OCI-LY1 (cell line): Measurements from ENCODE around the gene FAM13A.
"Not testable (repeated sequence)": the region's sequence is repeated elsewhere in the genome, so short reads cannot be mapped to it uniquely, and the experiment has no call there.

Experiments
- H2AFZ ChIP-seq: fragments of 200-600 bp; sonication (generic), shearing (Covaris generic); 2 replicates; pipeline ENCODE4 v1.6.0; 2014; ENCODE audit warnings: antibody characterized with exemption, mild to moderate bottlenecking, low read length
- H3F3A ChIP-seq: fragments of 200-600 bp; sonication (generic), shearing (Covaris generic); 2 replicates; pipeline ENCODE4 v1.6.0; 2014; ENCODE audit warnings: mild to moderate bottlenecking, antibody characterized with exemption, low read length, moderate library complexity; ENCODE audit not compliant: insufficient read depth
- H3K27ac ChIP-seq: fragments of 200-600 bp; sonication (generic); 2 replicates; pipeline ENCODE4 v1.5.1; 2014; ENCODE audit warnings: low read length, mixed run types, mild to moderate bottlenecking, low read depth; ENCODE audit not compliant: poor library complexity, severe bottlenecking
- H3K27me3 ChIP-seq: fragments of 200-600 bp; sonication (generic); 2 replicates; pipeline ENCODE4 v1.6.0; 2014; ENCODE audit warnings: antibody characterized with exemption, mild to moderate bottlenecking, low read length, moderate library complexity; ENCODE audit not compliant: insufficient read depth
- H3K36me3 ChIP-seq: fragments of 200-600 bp; sonication (generic); 2 replicates; pipeline ENCODE4 v1.6.1; 2014; ENCODE audit warnings: mild to moderate bottlenecking, antibody characterized with exemption, low read length, moderate library complexity, mixed read lengths; ENCODE audit not compliant: insufficient read depth
- H3K4me1 ChIP-seq: fragments of 200-600 bp; sonication (generic); 2 replicates; pipeline ENCODE4 v1.5.1; 2014; ENCODE audit warnings: mild to moderate bottlenecking, low read length, moderate library complexity; ENCODE audit not compliant: insufficient read depth, severe bottlenecking
- H3K4me2 ChIP-seq: fragments of 200-600 bp; sonication (generic), shearing (Covaris generic); 2 replicates; pipeline ENCODE4 v1.6.1; 2014; ENCODE audit warnings: low read length
- H3K4me3 ChIP-seq: fragments of 200-600 bp; sonication (generic); 2 replicates; pipeline ENCODE4 v1.5.1; 2014; ENCODE audit warnings: low read length, low read depth, mild to moderate bottlenecking, mixed read lengths; ENCODE audit not compliant: poor library complexity, severe bottlenecking
- H3K79me2 ChIP-seq: fragments of 200-600 bp; shearing (Covaris generic); 2 replicates; pipeline ENCODE4 v1.6.1; 2016; ENCODE audit warnings: mixed run types, low read length, mixed read lengths; ENCODE audit not compliant: insufficient read depth
- H3K9ac ChIP-seq: fragments of 200-600 bp; sonication (generic), shearing (Covaris generic); 2 replicates; pipeline ENCODE4 v1.6.1; 2014; ENCODE audit warnings: mild to moderate bottlenecking, low read length, mixed read lengths
- H3K9me2 ChIP-seq: fragments of 200-600 bp; sonication (generic), shearing (Covaris generic); 2 replicates; pipeline ENCODE4 v1.6.1; 2014; ENCODE audit warnings: low read depth, mild to moderate bottlenecking, low read length, mixed read lengths
- H3K9me3 ChIP-seq: fragments of 200-600 bp; shearing (Covaris generic); 2 replicates; pipeline ENCODE4 v1.6.1; 2014; ENCODE audit warnings: low read length, mixed read lengths
- H4K20me1 ChIP-seq: fragments of 200-600 bp; sonication (generic), shearing (Covaris generic); 2 replicates; pipeline ENCODE4 v1.6.0; 2016; ENCODE audit warnings: mild to moderate bottlenecking, low read length; ENCODE audit not compliant: insufficient read depth
- EZH2 ChIP-seq: fragments of 200-600 bp; sonication (generic), shearing (Covaris generic); IDR thresholded peaks from 2 replicates; pipeline ENCODE4 v1.8.0; 2017; ENCODE audit warnings: borderline replicate concordance, mixed run types, mild to moderate bottlenecking, antibody characterized with exemption, low read length, moderate library complexity, mixed read lengths
- TF ChIP-seq, protein P1 (sequence below): fragments of 200-600 bp; sonication (generic), shearing (Covaris generic); IDR thresholded peaks from 2 replicates; pipeline ENCODE4 v1.5.1; 2017; ENCODE audit warnings: mild to moderate bottlenecking, antibody characterized with exemption, low read length, moderate library complexity, mixed read lengths

Gene FAM13A

DNA sequence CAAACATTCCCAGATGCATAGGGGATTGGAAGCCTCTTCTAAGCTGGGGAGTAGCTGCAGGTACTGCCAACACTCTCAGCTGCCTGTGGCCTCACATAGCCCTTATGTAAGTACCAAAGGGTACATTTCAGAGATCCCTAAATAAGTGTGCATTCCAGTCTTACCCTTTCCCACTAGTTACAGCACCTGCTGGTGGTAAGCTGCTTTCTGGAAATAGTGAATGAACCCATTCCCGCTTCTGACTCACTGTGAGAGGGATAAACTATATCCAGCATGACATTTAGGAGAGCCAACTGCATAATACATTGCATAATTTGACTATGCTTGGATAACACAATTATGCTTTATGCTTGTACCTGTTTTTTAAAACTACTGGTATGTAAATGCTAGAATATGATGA, 149.0 kb downstream of the FAM13A start:
- no peak overlapping the region for H3K4me3 ChIP-seq
- H3F3A ChIP-seq, result no peaks in the 10 kb centered on the region
- no peak overlapping the region for H2AFZ ChIP-seq
- H3K36me3 ChIP-seq, result no peaks in the 10 kb centered on the region
- H3K4me1 ChIP-seq, result no peaks in the 10 kb centered on the region
- no peak overlapping the region for H3K9ac ChIP-seq
- no peaks in the 10 kb centered on the region for H3K9me3 ChIP-seq
- no peak overlapping the region for H3K4me2 ChIP-seq
- no peaks in the 10 kb centered on the region for H4K20me1 ChIP-seq
- H3K9me2 ChIP-seq, result no peaks in the 10 kb centered on the region
- no peaks in the 10 kb centered on the region for H3K27me3 ChIP-seq
- TF ChIP-seq EZH2, result no peak
- TF ChIP-seq, protein P1, sequence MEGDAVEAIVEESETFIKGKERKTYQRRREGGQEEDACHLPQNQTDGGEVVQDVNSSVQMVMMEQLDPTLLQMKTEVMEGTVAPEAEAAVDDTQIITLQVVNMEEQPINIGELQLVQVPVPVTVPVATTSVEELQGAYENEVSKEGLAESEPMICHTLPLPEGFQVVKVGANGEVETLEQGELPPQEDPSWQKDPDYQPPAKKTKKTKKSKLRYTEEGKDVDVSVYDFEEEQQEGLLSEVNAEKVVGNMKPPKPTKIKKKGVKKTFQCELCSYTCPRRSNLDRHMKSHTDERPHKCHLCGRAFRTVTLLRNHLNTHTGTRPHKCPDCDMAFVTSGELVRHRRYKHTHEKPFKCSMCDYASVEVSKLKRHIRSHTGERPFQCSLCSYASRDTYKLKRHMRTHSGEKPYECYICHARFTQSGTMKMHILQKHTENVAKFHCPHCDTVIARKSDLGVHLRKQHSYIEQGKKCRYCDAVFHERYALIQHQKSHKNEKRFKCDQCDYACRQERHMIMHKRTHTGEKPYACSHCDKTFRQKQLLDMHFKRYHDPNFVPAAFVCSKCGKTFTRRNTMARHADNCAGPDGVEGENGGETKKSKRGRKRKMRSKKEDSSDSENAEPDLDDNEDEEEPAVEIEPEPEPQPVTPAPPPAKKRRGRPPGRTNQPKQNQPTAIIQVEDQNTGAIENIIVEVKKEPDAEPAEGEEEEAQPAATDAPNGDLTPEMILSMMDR, result no peak
- H3K27ac ChIP-seq, result no peak overlapping the region
- H3K79me2 ChIP-seq, result no peaks in the 10 kb centered on the region

DNA sequence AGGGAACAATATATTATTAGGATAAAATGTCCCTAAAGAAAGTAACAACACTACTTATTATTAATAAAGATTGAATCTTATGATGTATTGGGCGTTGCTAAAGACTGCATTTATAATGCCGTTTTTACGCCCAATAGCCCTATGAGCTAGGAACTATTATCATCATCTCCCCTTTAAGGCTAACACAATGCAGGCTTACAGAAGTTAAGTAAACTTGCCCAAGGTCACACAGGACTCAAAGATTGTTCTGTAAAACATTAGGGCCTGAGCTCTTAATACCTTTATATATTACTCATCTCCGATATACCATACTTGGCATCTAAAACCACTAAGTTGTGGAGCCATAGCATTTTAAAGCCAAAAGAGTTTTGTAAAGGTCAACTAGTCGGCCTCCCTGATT, 149.5 kb downstream of the FAM13A start:
- Histone ChIP-seq H3K9me2 (no peaks in the 10 kb centered on the region), H3K4me2 (no peak overlapping the region), H3K9me3 (no peaks in the 10 kb centered on the region), H3K36me3 (no peaks in the 10 kb centered on the region), H3F3A (no peaks in the 10 kb centered on the region), H3K4me1 (no peaks in the 10 kb centered on the region), H3K4me3 (no peak overlapping the region), H3K79me2 (no peaks in the 10 kb centered on the region), H2AFZ (no peak overlapping the region), H4K20me1 (no peaks in the 10 kb centered on the region), H3K27me3 (no peaks in the 10 kb centered on the region), H3K9ac (no peak overlapping the region), H3K27ac (no peak overlapping the region)
- TF ChIP-seq, protein P1, result no peak
- no peak for TF ChIP-seq EZH2

GRCh38 chr4:88904240-88904639, 152.7 kb downstream of the FAM13A start:
- not testable (repeated sequence) for H4K20me1 ChIP-seq, H3K4me3 ChIP-seq, H3K36me3 ChIP-seq, H3K9me2 ChIP-seq, H2AFZ ChIP-seq, H3F3A ChIP-seq, H3K9ac ChIP-seq, H3K9me3 ChIP-seq, H3K4me2 ChIP-seq, H3K27ac ChIP-seq, H3K27me3 ChIP-seq, H3K4me1 ChIP-seq, H3K79me2 ChIP-seq

- Histone ChIP-seq H3K36me3 (no peaks in the 10 kb centered on the region), H3K4me2 (no peak overlapping the region), H3K4me3 (no peak overlapping the region), H3K9ac (no peak overlapping the region), H3K27ac (no peak overlapping the region), H3K9me2 (no peaks in the 10 kb centered on the region), H3K79me2 (no peaks in the 10 kb centered on the region), H3K27me3 (no peaks in the 10 kb centered on the region), H4K20me1 (no peaks in the 10 kb centered on the region), H2AFZ (no peak overlapping the region), H3F3A (no peaks in the 10 kb centered on the region), H3K9me3 (no peaks in the 10 kb centered on the region), H3K4me1 (no peaks in the 10 kb centered on the region)
- no peak for TF ChIP-seq EZH2
- TF ChIP-seq, protein P1, result no peak
These were observed 156.6 kb downstream of the FAM13A start for GRCh38 chr4:88900432-88900831.
